Measurements from ENCODE around the gene JDP2. TPM values are rescaled to one million over a fixed set of nuclear protein-coding genes. Genes with fewer than 3 reads are reported as not detected.
A peak's percentile ranks its signal among the peaks of the same experiment; 100 is the strongest.

The JDP2 gene
- total RNA-seq, 2 donors from 2014 or later, result 15.7 to 23.1 TPM

GRCh38 chr14:75519394-75519793, 91.6 kb downstream of the JDP2 start:
- H3K27ac Mint-ChIP-seq, result no peak overlapping the region
- no peaks in the 10 kb centered on the region for H3K36me3 Mint-ChIP-seq (ENCODE audit: low read depth)
- H3K4me1 Mint-ChIP-seq, result peaks cover 26% of the 10 kb centered on the region
- no peak for DNase-seq
- H3K36me3 ChIP-seq (ENCODE audit: control insufficient read depth, insufficient read depth, low read length), result no peaks in the 10 kb centered on the region
- peaks cover 4% of the 10 kb centered on the region for H3K27me3 Mint-ChIP-seq (ENCODE audit: insufficient read depth)
- H3K27ac ChIP-seq (ENCODE audit: low read depth, low read length), result no peak overlapping the region
- H3K27me3 ChIP-seq (ENCODE audit: control insufficient read depth, insufficient read depth, low read length, poor library complexity, severe bottlenecking), result no peaks in the 10 kb centered on the region
- no peaks in the 10 kb centered on the region for H3K9me3 Mint-ChIP-seq
- no peaks in the 10 kb centered on the region for H3K9me3 ChIP-seq (ENCODE audit: control insufficient read depth, low read length)
- WGBS, 2 experiments (ENCODE audit: insufficient coverage in 1 of 2, insufficient read length in 1 of 2), result 94 to 100% methylated on average over 1 to 3 of the region's 4 CpGs
- H3K4me1 ChIP-seq (ENCODE audit: control insufficient read depth, insufficient read depth, low read length), result peaks cover 14% of the 10 kb centered on the region
- no peak for TF ChIP-seq CTCF (conservative IDR thresholded peaks at IDR 0.05)
- H3K9ac ChIP-seq (ENCODE audit: extremely low read depth, low read length, poor library complexity, severe bottlenecking), result no peak overlapping the region
- H3K4me3 ChIP-seq (ENCODE audit: low read length), result no peak overlapping the region
- no peak overlapping the region for H3K4me3 Mint-ChIP-seq

- no peak overlapping the region for H3K9ac ChIP-seq (ENCODE audit: extremely low read depth, low read length, poor library complexity, severe bottlenecking)
- 84 to 96% methylated on average over 9 to 11 of the region's 11 CpGs for WGBS, 2 experiments (ENCODE audit: insufficient coverage in 1 of 2, insufficient read length in 1 of 2)
- no peak overlapping the region for H3K4me3 ChIP-seq (ENCODE audit: low read length)
- peaks cover 14% of the 10 kb centered on the region for H3K4me1 ChIP-seq (ENCODE audit: control insufficient read depth, insufficient read depth, low read length)
- H3K36me3 Mint-ChIP-seq (ENCODE audit: low read depth), result no peaks in the 10 kb centered on the region
- H3K27ac Mint-ChIP-seq, result no peak overlapping the region
- no peaks in the 10 kb centered on the region for H3K36me3 ChIP-seq (ENCODE audit: control insufficient read depth, insufficient read depth, low read length)
- H3K27me3 Mint-ChIP-seq (ENCODE audit: insufficient read depth), result peaks cover 4% of the 10 kb centered on the region
- H3K9me3 Mint-ChIP-seq, result no peaks in the 10 kb centered on the region
- no peak for TF ChIP-seq CTCF (conservative IDR thresholded peaks at IDR 0.05)
- DNase-seq, result no peak
- peaks cover 26% of the 10 kb centered on the region for H3K4me1 Mint-ChIP-seq
- H3K9me3 ChIP-seq (ENCODE audit: control insufficient read depth, low read length), result no peaks in the 10 kb centered on the region
- no peaks in the 10 kb centered on the region for H3K27me3 ChIP-seq (ENCODE audit: control insufficient read depth, insufficient read depth, low read length, poor library complexity, severe bottlenecking)
- H3K27ac ChIP-seq (ENCODE audit: low read depth, low read length), result no peak overlapping the region
- H3K4me3 Mint-ChIP-seq, result no peak overlapping the region
Observed at GRCh38 chr14:75519826-75520728, 92.3 kb downstream of the JDP2 start.

GRCh38 chr14:75520852-75521251, 93.0 kb downstream of the JDP2 start:
- Histone ChIP-seq H3K9ac (ENCODE audit: extremely low read depth, low read length, poor library complexity, severe bottlenecking) (no peak overlapping the region), H3K27me3 (ENCODE audit: control insufficient read depth, insufficient read depth, low read length, poor library complexity, severe bottlenecking) (no peaks in the 10 kb centered on the region), H3K36me3 (ENCODE audit: control insufficient read depth, insufficient read depth, low read length) (no peaks in the 10 kb centered on the region), H3K27ac (ENCODE audit: low read depth, low read length) (no peak overlapping the region), H3K9me3 (ENCODE audit: control insufficient read depth, low read length) (no peaks in the 10 kb centered on the region), H3K4me1 (ENCODE audit: control insufficient read depth, insufficient read depth, low read length) (peaks cover 14% of the 10 kb centered on the region), H3K4me3 (ENCODE audit: low read length) (no peak overlapping the region)
- Mint-ChIP-seq H3K36me3 (ENCODE audit: low read depth) (no peaks in the 10 kb centered on the region), H3K27me3 (ENCODE audit: insufficient read depth) (peaks cover 4% of the 10 kb centered on the region), H3K27ac (peak overlapping the region; percentile 77), H3K4me3 (no peak overlapping the region), H3K4me1 (peaks cover 26% of the 10 kb centered on the region), H3K9me3 (no peaks in the 10 kb centered on the region)
- DNase-seq, result no peak
- no peak for TF ChIP-seq CTCF (conservative IDR thresholded peaks at IDR 0.05)
- 92 to 100% methylated on average over 2 to 3 of the region's 3 CpGs for WGBS, 2 experiments (ENCODE audit: insufficient coverage in 1 of 2, insufficient read length in 1 of 2)

All from endodermal cell (in vitro differentiated cells).